ENCODE data around the gene TNS3. TPM values are rescaled to one million over a fixed set of nuclear protein-coding genes. Genes with fewer than 3 reads are reported as not detected.

The TNS3 gene
- polyA plus RNA-seq, 1 donor from 2014 or later = 12.5 TPM

GRCh38 chr7:47539398-47540052, 42.4 kb downstream of the TNS3 start:
- Mint-ChIP-seq H3K9me3 (no peaks in the 10 kb centered on the region), H3K36me3 (peaks cover 2% of the 10 kb centered on the region), H3K27me3 (peaks cover 3% of the 10 kb centered on the region), H3K4me3 (no peak overlapping the region), H3K27ac (peak overlapping the region in 1 of 3 donors; percentile 67), H3K4me1 (peaks cover 13 to 35% (median 28%) of the 10 kb centered on the region in 3 donors)

GRCh38 chr7:47538846-47539311, 43.0 kb downstream of the TNS3 start:
- Mint-ChIP-seq H3K27ac (no peak overlapping the region), H3K36me3 (peaks cover 2% of the 10 kb centered on the region), H3K4me1 (peaks cover 11 to 31% (median 29%) of the 10 kb centered on the region in 3 donors), H3K4me3 (peak overlapping the region in 1 of 4 donors; percentile 65), H3K27me3 (peaks cover 3% of the 10 kb centered on the region), H3K9me3 (no peaks in the 10 kb centered on the region)

- H3K4me3 Mint-ChIP-seq = peak overlapping the region in 1 of 4 donors; percentile 25
- no peaks in the 10 kb centered on the region for H3K9me3 Mint-ChIP-seq
- no peak overlapping the region for H3K27ac Mint-ChIP-seq
- H3K4me1 Mint-ChIP-seq = peaks cover 7 to 23% (median 22%) of the 10 kb centered on the region in 3 donors
- H3K27me3 Mint-ChIP-seq = peaks cover 3% of the 10 kb centered on the region
- peaks cover 2% of the 10 kb centered on the region for H3K36me3 Mint-ChIP-seq
Measured at GRCh38 chr7:47537716-47538675, 43.9 kb downstream of the TNS3 start.

- H3K9me3 Mint-ChIP-seq = no peaks in the 10 kb centered on the region
Measured at GRCh38 chr7:47536661-47537611, 45.0 kb downstream of the TNS3 start.

GRCh38 chr7:47535704-47536628, 45.9 kb downstream of the TNS3 start:
- H3K27me3 Mint-ChIP-seq = peaks cover 1% of the 10 kb centered on the region
- H3K27ac Mint-ChIP-seq = no peak overlapping the region
- H3K4me3 Mint-ChIP-seq = peak overlapping the region in 1 of 4 donors; percentile 33
- peaks cover 5 to 26% (median 22%) of the 10 kb centered on the region in 3 donors for H3K4me1 Mint-ChIP-seq
- H3K36me3 Mint-ChIP-seq = peaks cover 2% of the 10 kb centered on the region
- H3K9me3 Mint-ChIP-seq = no peaks in the 10 kb centered on the region

More at GRCh38 chr7:47536661-47537611, 45.0 kb downstream of the TNS3 start:
- Mint-ChIP-seq H3K27me3 (peaks cover 3% of the 10 kb centered on the region), H3K4me3 (peak overlapping the region in 3 of 4 donors; percentile 25 to 68 (median 38)), H3K27ac (no peak overlapping the region), H3K4me1 (peaks cover 7 to 23% (median 20%) of the 10 kb centered on the region in 3 donors), H3K36me3 (peaks cover 2% of the 10 kb centered on the region)

- Mint-ChIP-seq H3K4me1 (peaks cover 0 to 24% (median 16%) of the 10 kb centered on the region in 3 donors), H3K36me3 (no peaks in the 10 kb centered on the region), H3K27me3 (peaks cover 1% of the 10 kb centered on the region), H3K9me3 (peaks cover 0 to under 1% (median 0%) of the 10 kb centered on the region in 3 donors), H3K4me3 (no peak overlapping the region), H3K27ac (no peak overlapping the region)
Measured at GRCh38 chr7:47535035-47535703, 46.7 kb downstream of the TNS3 start.

- H3K4me1 Mint-ChIP-seq = peaks cover 0 to 28% (median 17%) of the 10 kb centered on the region in 3 donors
- H3K27me3 Mint-ChIP-seq = peaks cover 1% of the 10 kb centered on the region
- H3K27ac Mint-ChIP-seq = no peak overlapping the region
- peaks cover 0 to 3% (median 0%) of the 10 kb centered on the region in 3 donors for H3K9me3 Mint-ChIP-seq
- H3K36me3 Mint-ChIP-seq = peaks cover under 1% of the 10 kb centered on the region
- H3K4me3 Mint-ChIP-seq = no peak overlapping the region
Measured at GRCh38 chr7:47534322-47535034, 47.4 kb downstream of the TNS3 start.

- Mint-ChIP-seq H3K27me3 (no peaks in the 10 kb centered on the region), H3K4me3 (no peak overlapping the region)
Measured at GRCh38 chr7:47531584-47532492, 50.1 kb downstream of the TNS3 start.

GRCh38 chr7:47529826-47530555, 51.9 kb downstream of the TNS3 start:
- H3K4me3 Mint-ChIP-seq = no peak overlapping the region
- peaks cover 0 to 3% (median 0%) of the 10 kb centered on the region in 3 donors for H3K9me3 Mint-ChIP-seq
- H3K36me3 Mint-ChIP-seq = peaks cover 7% of the 10 kb centered on the region
- H3K27ac Mint-ChIP-seq = no peak overlapping the region
- H3K27me3 Mint-ChIP-seq = no peaks in the 10 kb centered on the region
- H3K4me1 Mint-ChIP-seq = peaks cover 3 to 32% (median 15%) of the 10 kb centered on the region in 3 donors

More at GRCh38 chr7:47531584-47532492, 50.1 kb downstream of the TNS3 start:
- H3K27ac Mint-ChIP-seq = no peak overlapping the region
- peaks cover 3 to 37% (median 16%) of the 10 kb centered on the region in 3 donors for H3K4me1 Mint-ChIP-seq
- peaks cover 0 to 3% (median 0%) of the 10 kb centered on the region in 3 donors for H3K9me3 Mint-ChIP-seq
- H3K36me3 Mint-ChIP-seq = peaks cover 3% of the 10 kb centered on the region

- Mint-ChIP-seq H3K27ac (no peak overlapping the region), H3K4me1 (peaks cover 3 to 26% (median 15%) of the 10 kb centered on the region in 3 donors), H3K9me3 (peaks cover 0 to 3% (median 0%) of the 10 kb centered on the region in 3 donors), H3K27me3 (no peaks in the 10 kb centered on the region), H3K36me3 (peaks cover 7% of the 10 kb centered on the region), H3K4me3 (no peak overlapping the region)
Measured at GRCh38 chr7:47529405-47529804, 52.5 kb downstream of the TNS3 start.

- Mint-ChIP-seq H3K27me3 (no peaks in the 10 kb centered on the region), H3K27ac (no peak overlapping the region), H3K36me3 (peaks cover 7% of the 10 kb centered on the region), H3K4me1 (peaks cover 3 to 24% (median 15%) of the 10 kb centered on the region in 3 donors), H3K4me3 (no peak overlapping the region), H3K9me3 (peaks cover 0 to 3% (median 0%) of the 10 kb centered on the region in 3 donors)
Measured at GRCh38 chr7:47528471-47528870, 53.4 kb downstream of the TNS3 start.

Measured in IgD-negative memory B cell (primary cell).